Measurements from ENCODE around the gene HEXD.
A peak's percentile ranks its signal among the peaks of the same experiment; 100 is the strongest.

HEXD gene

DNA sequence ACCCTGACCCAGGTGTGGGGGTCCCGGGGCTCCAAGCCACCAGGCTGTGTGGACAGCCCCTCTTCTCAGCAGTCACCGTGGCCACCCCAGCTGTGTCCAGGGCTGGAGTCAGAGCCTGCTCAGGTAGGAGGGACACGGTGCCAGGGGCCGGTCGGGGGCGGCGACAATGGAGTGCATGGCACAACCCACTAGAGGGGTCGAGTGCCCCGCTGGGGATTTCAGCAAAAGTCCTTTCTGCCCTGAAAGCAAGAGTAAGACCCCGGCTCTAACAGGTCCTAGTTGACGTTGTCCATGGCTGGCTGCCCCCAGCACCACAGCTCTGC is 35.3 kb upstream of the HEXD start:
- DNase-seq = no peak

DNA sequence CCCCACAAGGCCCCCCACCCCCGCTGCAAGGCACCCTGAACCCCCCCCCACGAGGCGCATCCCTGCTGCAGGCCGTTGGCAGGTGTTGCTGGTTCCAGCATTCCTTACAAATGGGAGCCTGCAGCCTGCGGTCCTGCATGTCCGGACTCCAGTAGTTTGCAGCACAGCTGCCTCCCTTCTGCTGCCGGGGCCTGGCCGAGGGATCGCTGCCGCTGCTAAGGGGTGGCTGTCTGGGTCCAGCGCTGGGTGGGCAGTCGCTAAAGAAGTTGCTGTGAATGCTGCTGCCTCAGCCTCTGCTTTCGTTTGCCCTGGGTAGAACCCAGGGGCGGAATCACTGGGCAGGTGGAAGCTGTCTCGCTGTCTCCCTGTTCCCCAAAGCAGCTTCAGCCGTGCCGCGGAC is 34.7 kb upstream of the HEXD start:
- DNase-seq = peak; percentile 54

DNA sequence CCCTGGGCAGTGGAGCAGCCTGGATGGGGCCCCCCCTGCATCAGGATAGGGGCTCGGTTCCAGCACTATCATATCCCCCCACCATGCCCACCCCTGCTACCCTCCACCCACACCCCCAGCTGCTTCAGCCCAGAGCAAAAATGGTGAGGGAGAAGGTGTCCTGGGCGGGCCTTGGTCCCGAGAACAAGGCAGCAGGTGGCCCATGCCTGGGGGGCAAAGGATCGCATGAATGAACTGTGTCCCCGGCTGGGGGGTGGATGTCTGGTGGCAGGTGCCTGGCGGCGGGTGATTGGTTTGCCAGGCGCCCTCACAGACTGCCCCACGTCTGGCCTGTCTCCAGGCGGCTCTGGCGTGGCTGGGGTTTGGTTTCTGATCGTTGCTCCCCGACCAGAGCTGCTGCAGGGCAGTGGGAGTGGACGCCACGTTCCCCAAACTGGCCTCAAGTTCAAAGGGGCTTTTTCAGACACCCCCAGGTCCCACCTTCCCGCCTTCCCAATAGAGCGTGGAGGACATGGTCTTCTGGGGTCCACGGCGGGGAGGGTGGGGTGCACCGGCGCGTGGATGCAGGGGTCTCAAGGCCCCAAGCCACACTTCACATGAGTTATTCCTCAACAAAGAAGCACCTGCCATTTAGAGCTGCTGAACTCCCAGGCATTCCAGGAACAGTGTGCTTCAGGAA is 34.0 kb upstream of the HEXD start:
- peak; percentile 82 for DNase-seq

DNA sequence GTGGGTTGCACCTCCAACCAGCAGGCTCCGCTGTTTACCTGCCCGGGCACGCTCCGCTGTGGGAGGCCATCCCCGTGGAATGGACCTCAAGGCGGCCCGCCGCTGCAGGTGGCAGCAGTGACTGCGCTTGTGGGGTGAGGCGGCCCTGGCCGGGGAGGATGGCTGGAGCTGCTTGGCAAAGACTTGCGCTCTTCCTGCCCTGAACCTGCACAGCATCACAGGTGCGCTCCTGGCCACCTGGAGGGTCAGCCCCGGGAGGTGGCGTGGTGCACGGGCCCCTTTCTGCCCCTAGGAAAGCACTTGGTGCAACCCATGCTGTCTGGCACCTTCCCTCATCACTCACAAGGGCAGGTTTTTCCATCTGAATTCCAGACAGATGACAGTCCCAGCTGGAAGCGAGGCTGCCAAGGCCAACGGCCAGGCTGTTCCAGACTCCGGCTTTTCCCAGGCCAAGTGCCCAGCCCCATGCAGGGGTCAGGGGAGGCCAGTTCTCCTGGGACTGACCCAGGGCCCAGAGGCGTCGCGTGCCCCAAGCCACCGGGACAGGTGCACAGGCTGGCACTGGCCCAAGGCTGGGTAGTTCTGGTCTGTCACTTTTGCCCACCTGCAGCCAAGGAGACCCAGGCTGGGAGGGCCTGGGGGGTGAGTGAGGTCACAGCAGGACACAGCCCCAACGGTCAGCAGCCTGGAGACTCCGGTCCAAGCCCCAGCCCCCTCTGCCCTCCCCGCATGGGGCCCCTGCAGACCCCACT is 33.2 kb upstream of the HEXD start:
- DNase-seq = peak; percentile 93

DNA sequence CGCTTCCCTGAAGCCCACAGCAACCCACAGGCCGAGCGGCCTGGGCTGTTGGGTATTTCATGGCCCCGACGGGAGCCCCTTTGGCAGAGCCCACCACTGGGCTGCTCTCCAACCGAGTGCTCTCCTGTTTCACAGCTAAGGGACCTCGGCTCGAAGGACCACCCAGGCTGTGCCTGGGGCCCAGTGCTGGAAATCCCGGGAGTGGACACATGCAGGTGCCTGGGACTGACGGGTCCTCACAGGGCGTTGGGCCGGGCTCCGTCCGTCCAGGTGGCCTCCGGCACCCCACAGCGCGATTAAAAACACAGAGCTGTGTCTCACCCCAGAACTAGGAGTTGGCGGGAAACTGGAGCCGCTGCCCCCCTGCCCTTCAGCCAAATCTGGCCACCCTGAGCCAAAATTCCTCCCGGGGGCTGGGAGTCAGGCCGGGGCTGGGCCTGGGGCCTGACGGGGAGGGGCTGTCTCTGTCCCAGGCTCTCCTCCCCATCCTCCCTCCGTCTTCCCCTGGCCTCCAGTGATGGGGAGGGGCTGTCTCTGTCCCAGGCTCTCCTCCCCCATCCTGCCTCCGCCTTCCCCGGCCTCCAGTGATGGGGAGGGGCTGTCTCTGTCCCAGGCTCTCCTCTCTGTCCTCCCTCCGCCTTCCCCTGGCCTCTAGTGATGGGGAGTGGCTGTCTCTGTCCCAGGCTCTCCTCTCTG is 32.4 kb upstream of the HEXD start:
- DNase-seq = no peak

DNA sequence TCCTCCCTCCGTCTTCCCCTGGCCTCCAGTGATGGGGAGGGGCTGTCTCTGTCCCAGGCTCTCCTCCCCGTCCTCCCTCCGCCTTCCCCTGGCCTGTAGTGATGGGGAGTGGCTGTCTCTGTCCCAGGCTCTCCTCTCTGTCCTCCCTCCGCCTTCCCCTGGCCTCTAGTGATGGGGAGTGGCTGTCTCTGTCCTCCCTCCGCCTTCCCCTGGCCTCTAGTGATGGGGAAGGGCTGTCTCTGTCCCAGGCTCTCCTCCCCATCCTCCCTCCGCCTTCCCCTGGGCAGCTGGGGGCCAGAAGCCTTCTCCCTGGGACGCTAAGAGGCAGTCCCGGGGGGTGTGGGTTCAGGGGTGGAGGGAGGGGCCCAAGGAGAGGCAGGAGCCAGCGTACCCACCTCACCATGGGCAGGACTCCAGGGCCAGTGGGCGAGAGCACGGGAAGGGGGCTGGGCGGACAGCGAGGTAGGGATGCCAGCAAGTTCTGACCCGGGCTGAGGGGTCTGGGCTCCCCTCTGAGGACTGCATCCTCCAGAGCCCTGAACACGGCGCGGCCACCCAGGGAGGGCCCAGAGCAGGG is 31.8 kb upstream of the HEXD start:
- no peak for DNase-seq

DNA sequence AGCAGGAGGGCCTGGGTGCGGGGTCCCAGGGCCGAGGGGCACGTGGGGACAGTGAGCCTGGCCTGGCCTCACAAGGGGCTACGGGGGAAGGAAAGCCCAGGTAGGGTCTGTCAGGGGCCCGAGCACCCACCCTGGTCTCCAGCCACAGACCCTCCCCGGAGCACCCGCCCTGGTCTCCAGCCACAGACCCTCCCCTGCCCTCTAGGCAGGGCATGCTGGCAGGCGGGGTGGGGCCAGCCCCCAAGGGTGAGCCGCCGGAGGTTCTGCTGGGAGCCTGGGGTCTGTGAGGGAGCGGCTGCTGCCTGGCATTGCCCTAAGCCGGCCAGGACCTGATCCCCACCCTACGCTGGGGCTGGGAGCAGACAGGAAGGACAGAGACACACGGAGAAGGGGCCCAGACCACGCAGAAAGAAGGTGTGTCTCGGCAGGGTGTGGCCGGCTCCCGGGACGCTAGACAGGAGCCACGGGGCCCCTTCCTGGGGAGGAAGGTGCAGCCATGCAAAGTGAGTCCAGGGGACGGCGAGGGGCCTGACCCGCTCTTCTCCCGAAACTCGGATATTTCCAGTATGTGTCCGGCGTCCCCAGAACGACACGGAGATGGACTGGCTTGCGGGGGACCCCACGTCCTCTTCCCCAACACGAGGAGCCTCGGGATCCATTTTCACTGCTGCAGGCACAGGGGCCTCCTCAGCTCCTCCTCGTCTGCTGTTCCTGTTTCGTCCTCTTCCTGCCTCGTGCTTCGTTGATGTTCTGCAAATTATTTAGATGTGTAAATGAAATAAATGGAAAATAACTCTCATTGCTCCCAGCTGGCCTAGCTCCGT is 31.1 kb upstream of the HEXD start:
- no peak for DNase-seq

DNA sequence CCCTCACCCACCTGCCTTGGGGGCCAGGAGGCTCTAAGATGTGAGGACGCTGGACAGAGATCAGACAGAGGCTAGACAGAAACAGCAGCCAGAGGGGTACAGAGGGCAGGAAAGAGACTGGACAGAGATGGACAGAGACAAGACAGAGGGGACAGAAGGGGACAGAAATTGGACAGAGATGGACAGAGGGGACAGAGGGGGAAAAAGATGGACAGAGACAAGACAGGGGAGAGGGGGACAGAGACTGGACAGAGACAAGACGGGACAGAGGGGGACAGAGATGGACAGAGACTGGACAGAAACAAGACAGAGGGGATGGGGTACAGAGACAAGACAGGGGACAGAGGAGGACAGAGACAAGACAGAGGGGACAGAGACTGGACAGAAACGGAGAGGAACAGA is 30.4 kb upstream of the HEXD start:
- DNase-seq = no peak

DNA sequence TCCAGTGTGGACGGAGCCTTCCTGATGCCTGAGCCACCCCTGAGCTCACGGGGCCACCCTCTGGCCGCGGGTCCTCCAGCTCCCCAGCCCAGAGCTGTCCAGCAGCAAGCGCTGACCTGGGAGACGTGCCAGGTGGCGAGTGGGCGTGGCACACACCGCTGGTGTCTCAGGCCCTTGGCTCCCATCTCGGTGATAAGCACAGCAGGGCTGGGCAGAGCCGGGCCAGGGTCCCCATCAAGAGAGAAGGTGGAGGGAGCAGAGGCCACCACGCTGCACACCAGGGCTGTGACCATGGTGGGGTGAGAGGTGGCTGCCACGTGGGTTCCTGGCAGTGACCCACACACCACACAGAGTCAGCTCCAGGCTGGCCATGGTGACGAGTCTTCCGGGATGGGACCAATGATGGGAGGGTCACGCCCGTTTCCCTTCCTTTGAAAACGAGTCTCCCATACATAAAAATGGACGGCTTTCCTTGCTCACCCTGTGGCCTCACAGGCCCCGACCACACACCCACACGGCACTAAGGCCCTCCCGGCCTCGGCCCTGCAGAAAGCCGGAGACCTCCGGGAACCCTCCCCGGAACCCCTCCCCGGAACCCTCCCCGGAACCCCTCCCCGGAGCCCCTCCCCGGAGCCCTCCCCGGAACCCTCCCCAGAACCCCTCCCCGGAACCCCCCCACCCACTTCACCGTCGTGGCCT is 29.8 kb upstream of the HEXD start:
- no peak for DNase-seq

DNA sequence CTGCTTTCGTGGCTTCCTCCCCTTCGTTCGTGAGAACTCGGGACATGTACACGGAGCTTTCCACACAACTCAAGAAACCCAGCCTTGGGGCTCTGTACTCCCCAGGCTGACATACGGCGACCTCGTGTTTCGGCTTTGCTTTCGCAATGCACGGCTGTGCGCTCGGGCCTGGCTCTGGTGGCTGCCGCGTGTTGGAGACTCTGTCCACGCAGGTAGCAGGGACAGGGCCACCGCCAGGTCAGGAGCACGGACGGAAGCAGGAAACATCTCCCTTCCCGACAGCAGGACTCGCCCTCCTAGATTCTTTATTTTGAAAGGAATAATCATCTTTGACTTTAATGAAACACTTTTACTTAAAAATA is 29.2 kb upstream of the HEXD start:
- DNase-seq = no peak

DNA sequence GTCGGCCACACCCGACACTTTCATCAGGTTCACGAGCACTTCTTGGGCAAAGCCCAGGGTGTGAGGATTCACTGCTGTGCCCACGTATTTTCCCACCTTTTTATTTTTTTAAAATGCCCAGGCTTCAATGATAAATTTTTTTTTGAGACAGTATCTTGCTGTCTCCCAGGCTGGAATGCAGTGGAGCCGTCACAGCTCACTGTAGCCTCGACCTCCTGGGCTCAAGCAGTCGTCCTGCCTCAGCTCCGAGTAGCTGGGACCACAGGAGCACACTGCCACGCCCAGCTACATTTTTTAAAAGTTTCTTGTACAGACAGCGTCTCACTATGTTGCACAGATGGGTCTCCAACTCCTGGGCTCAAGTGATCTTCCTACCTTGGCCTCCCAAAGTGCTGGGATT is 28.8 kb upstream of the HEXD start:
- DNase-seq = no peak

DNA sequence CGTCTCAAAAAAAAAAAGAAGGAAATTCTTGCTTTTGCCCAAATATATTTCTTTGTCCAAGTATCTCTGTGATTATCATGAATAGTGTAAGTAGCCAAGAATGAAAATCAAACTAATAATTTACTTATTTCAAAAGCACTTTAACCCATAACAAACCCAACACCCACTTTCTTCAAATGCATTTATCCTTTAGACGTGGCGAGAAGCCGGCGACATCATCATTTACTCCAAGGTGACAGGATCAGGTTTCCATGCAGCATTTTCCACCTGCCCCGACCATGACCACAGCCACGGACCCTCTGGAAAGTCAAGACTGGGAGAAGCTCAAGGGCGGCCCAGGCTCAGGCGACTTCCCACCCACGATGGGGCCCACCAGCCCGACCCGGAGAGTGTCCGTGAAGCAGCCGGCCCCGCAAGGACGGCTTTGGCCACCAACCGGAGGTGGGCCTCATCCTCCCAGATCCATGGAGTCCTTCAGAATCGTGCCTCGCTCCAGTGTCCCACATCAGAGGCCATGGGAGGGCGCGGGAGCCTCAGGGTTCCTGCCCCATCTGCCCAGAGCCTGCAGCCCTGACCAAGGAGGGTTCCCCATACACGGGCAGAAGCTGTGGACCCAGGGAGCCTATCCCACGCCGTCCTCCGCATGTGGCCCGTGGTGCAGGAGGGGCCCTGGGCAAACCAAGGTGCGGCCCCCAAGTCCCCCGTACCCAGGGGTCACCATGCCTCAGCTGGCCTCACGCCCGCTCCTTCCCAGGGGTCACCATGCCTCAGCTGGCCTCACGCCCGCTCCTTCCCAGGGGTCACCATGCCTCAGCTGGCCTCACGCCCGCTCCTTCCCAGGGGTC is 27.9 kb upstream of the HEXD start:
- DNase-seq = no peak

DNA sequence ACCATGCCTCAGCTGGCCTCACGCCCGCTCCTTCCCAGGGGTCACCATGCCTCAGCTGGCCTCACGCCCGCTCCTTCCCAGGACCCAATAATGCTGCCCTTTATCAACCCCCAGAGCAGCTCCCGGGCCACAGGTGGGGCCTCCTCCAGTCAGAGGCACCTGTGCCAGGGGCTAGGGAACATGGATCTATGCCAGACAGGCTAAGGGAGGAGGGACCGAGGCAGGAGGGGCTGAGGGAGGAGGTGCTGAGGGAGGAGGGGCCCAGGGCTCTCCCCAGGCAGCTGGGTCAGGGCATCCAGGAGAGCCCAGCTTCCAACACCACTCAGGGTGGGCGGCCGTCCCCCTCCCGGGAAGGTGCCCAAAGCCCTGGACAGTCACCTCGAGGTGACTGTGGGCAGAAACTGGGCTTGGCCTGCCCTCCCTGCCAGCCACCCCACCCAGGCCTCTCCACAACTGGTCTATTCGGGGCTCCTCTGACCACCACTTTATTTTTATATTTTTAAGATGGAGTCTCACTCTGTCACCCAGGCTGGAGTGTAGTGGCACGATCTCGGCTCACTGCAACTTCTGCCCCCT is 27.2 kb upstream of the HEXD start:
- DNase-seq = no peak

DNA sequence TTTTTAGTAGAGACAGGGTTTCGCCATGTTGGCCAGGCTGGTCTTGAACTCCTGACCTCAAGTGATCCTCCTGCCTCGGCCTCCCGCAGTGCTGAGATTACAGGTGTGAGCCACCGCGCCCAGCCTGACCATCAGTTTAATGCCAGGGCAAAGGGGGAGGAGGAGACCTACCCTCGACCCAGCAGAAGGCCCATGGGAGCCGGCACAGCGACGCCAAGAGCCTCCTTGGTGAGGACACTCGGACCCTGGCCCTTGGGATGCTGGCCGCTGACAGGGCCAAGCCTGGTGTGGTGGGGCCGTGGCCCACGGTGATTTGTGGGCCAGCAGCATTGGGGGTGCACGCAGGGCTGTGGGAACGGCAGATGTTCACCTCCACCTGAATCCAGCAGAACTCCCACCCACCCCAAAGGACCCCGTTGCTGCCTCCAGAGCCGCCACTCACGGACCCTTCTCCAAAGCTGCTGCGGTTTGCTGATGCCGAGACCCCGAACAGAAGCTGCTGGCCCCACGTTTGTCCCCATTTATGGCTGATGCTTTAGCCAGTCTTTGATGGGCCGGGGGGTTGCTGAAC is 26.6 kb upstream of the HEXD start:
- DNase-seq = no peak

DNA sequence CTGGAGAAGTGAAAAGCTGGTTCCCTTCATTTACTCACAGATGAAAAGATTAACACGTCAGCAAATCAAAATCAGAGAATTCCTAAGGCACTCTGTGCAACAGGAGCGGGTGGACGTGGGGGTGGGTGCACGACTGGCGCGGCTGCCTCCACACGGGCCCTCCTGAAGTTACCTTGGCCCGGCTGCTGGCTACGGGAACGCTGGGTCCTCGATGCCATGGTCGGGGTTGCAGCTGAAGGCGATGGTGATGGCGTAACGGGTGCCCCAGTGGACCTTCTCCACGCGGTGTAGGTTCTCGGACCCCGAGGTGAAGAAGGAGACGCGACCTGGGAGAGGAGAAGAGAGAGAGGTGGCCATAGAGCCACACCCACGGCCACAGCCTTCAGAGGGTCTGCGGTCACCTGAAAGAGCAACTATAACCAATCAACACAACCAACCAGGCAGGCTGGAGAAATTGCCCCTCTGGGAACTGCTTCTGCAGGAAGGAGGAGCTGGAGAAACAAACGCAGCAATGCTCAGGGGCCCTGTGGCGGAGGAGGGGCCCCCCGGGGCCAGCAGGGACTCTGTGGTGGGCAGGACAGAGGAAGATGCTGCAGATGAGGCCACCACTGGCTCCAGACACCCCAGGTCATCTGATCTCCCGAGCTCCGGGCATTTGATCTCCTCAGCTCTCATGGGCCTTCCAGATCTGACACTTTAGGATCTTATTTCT is 25.8 kb upstream of the HEXD start:
- DNase-seq = no peak

DNA sequence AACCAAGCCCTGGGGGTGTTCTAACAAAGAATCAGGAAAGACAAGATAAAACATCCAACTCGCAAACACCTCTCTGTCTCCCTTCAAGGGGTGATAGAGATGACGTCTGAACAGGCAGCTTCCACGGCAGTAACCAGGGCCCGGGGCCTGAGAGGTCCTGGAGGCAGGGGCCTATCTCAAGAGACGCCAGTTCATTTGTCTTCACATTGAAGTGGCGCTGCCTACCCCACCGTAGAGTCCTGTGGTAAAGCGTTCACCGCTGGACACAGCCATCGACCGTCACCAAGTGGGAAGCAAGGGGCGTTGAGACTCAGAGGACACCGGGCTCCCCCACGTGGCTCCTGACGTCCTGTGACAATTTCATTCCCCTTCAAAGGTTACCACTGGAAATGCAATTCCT is 25.2 kb upstream of the HEXD start:
- DNase-seq = no peak

DNA sequence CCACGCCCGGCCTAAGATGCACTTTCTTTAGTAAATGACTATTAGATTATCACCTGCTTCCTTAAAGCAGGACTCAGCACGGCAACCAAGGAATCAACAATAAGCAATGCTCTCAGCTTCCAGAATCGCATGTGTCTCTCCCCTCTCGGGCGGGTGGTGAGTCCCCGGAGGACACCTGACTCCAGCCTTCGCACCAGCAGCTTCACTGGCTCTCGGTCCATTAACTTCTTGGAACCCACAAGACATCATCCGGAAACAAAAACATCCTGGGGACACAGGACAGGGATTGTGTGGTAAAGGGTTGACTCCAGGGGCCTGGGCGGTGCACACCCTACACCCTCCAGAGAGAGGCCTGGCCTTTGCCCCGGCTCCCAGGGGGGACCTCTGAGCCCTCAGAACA is 23.9 kb upstream of the HEXD start:
- DNase-seq = no peak

DNA sequence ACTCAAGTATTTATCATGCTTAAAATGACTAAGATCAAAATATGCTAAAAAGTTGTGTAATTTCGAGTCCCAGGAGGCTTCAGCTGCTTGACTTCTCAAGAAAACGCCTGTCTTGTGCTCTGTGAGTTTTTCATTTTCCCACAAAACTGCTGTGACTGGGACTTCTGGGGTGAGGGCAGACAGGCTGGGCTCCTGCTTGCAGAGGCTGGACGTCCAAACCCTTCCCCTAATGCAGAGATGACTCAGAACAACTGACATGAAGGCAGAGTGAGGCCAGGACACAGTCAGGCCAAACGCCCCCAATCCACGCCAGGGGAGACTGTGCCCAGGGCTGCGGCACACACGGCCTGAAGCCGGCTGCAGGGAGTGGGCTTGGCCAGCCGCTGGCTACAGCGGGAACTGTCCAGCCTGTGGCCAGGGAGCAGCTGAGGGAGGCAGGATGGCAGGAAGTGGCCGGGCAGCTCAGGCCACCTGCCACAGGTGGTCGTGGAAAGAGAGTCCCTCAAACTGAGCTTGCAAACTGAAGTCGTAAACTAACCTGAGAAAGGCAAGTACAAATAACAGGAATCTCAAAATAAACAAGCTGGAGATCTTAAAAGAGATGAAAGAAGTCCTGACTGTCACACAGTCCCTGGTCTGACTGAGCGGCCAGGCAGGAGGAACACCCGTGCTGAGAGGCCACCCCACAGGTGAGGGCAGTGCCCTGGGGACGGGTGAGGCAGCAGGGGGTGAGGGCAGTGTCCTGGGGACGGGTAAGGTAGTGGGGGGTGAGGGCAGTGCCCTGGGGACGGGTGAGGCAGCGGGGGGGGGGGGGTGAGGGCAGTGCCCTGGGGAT is 21.3 kb upstream of the HEXD start:
- DNase-seq = no peak
